ENCODE results near the gene TSC22D2. TPM values are rescaled to one million over a fixed set of nuclear protein-coding genes. Genes with fewer than 3 reads are reported as not detected.
"Not testable (repeated sequence)": the region's sequence is repeated elsewhere in the genome, so short reads cannot be mapped to it uniquely, and the experiment has no call there.

Gene TSC22D2
- total and polyA plus RNA-seq, 10 of the 15 experiments (the other 5 are each of a cell fraction or from before 2014, with no cell fraction given) = 7.4 to 19.4 (median 10.9) TPM

DNA sequence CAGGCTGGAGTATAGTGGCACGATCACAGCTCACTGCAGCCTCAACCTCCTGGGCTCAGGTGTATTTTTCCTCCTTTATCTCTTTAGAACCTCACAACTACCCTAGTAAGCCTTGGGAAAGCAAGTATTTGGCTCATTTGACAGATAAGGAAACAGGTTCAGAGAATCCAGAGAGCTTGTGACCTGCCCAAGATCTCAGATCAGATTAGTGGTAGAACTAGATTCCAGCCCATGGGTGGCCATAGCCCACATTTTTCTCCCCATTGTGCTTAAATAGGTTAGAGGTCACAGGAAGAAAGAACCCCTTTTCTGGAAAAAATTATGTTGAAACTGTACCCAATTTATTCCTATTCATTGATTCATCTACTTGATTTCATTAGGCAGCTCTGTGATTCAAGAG, 64.3 kb downstream of the TSC22D2 start:
- WGBS (ENCODE audit: insufficient coverage, insufficient replicate concordance, low lambda C conversion rate, missing lambda C conversion rate) = 40% methylated on average over 1 of the region's 1 CpG
- no peaks in the 10 kb centered on the region for H3K36me3 ChIP-seq (ENCODE audit: control insufficient read depth in 2 of 2, insufficient read depth in 2 of 2, low read length in 1 of 2)
- CTCF ChIA-PET = interaction anchor here (0.6 to 1.6 kb wide), 3 partner anchors 16 to 392 kb away, joined by 3 to 7 read pairs (median 4); no protein-coding TSS in a partner anchor
- no peak overlapping the region for H3K4me2 ChIP-seq (ENCODE audit: control insufficient read depth, insufficient read depth)
- BruUV-seq (replicated peaks) = no TSS peak
- in situ Hi-C loops (cut with MboI) = no loop called here
- no peak overlapping the region for H3K4me3 ChIP-seq
- no peak for ATAC-seq
- RAD21 ChIA-PET (ENCODE audit: unreplicated experiment) = no interaction called here
- H4K20me1 ChIP-seq (ENCODE audit: control insufficient read depth, insufficient read depth) = no peaks in the 10 kb centered on the region
- H3K9me3 ChIP-seq (replicated peaks; ENCODE audit: control insufficient read depth, insufficient read depth, low read length) = no peaks in the 10 kb centered on the region
- H3K9ac ChIP-seq (ENCODE audit: control insufficient read depth, insufficient read depth, low read length) = no peak overlapping the region
- no peak overlapping the region for H2AFZ ChIP-seq (ENCODE audit: control insufficient read depth, low read depth, low read length)
- FAIRE-seq = no peak
- intact Hi-C loops (cut with micrococcal nuclease; ENCODE audit: unreplicated experiment) = no loop called here
- no peaks in the 10 kb centered on the region for H3K27me3 ChIP-seq (replicated peaks in 1 of 2; ENCODE audit: control insufficient read depth in 2 of 2, insufficient read depth in 2 of 2, low read length in 1 of 2)
- no peak for DNase-seq (ENCODE audit: low read depth, low spot score)
- no peaks in the 10 kb centered on the region for H3K79me2 ChIP-seq (ENCODE audit: control insufficient read depth, insufficient read depth, low read length)
- H3K4me1 ChIP-seq (ENCODE audit: control insufficient read depth, insufficient read depth, low read length) = no peaks in the 10 kb centered on the region
- POLR2A ChIA-PET = no interaction called here
- TF ChIP-seq RBBP5 (conservative IDR thresholded peaks at IDR 0.05) = no peak
- SMC1A ChIA-PET (ENCODE audit: uncharacterized antibody, unreplicated experiment) = no interaction called here
- no peak overlapping the region for H3K27ac ChIP-seq (ENCODE audit: control insufficient read depth, insufficient read depth)

DNA sequence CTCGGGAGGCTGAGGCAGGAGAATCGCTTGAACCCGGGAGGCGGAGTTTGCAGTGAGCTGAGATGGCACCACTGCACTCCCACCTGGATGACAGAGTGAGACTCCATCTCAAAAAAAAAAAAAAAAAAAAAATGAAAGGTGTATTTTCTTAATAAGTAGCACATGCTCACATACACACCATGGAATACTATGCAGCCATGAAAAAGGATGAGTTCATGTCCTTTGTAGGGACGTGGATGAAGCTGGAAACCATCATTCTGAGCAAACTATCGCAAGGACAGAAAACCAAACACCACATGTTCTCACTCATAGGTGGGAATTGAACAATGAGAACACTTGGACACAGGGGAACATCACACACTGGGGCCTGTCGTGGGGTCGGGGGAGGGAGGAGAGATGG, 65.1 kb downstream of the TSC22D2 start:
- intact Hi-C loops (cut with micrococcal nuclease; ENCODE audit: unreplicated experiment); FAIRE-seq; H4K20me1 ChIP-seq (ENCODE audit: control insufficient read depth, insufficient read depth); H3K4me2 ChIP-seq (ENCODE audit: control insufficient read depth, insufficient read depth); H3K36me3 ChIP-seq (ENCODE audit: control insufficient read depth in 2 of 2, insufficient read depth in 2 of 2, low read length in 1 of 2); BruUV-seq (replicated peaks); ATAC-seq; DNase-seq (ENCODE audit: low read depth, low spot score); SMC1A ChIA-PET (ENCODE audit: uncharacterized antibody, unreplicated experiment); in situ Hi-C loops (cut with MboI); H3K4me3 ChIP-seq; H3K9ac ChIP-seq (ENCODE audit: control insufficient read depth, insufficient read depth, low read length); RAD21 ChIA-PET (ENCODE audit: unreplicated experiment); H3K9me3 ChIP-seq (replicated peaks; ENCODE audit: control insufficient read depth, insufficient read depth, low read length); POLR2A ChIA-PET; H3K27me3 ChIP-seq (replicated peaks in 1 of 2; ENCODE audit: control insufficient read depth in 2 of 2, insufficient read depth in 2 of 2, low read length in 1 of 2); H2AFZ ChIP-seq (ENCODE audit: control insufficient read depth, low read depth, low read length); H3K4me1 ChIP-seq (ENCODE audit: control insufficient read depth, insufficient read depth, low read length); H3K27ac ChIP-seq (ENCODE audit: control insufficient read depth, insufficient read depth); H3K79me2 ChIP-seq (ENCODE audit: control insufficient read depth, insufficient read depth, low read length): not testable (repeated sequence)
- CTCF ChIA-PET = interaction anchor here (0.6 to 1.5 kb wide), 2 partner anchors 15 to 392 kb away, joined by 3 to 4 read pairs; no protein-coding TSS in a partner anchor
- WGBS (ENCODE audit: insufficient coverage, insufficient replicate concordance, low lambda C conversion rate, missing lambda C conversion rate) = 76% methylated on average over 8 of the region's 8 CpGs

Data from GM12878 (cell line).